ENCODE results near the gene GJB4. TPM values are rescaled to one million over a fixed set of nuclear protein-coding genes. Genes with fewer than 3 reads are reported as not detected.

GJB4 gene
- total and polyA plus RNA-seq, 4 donors = not detected

DNA sequence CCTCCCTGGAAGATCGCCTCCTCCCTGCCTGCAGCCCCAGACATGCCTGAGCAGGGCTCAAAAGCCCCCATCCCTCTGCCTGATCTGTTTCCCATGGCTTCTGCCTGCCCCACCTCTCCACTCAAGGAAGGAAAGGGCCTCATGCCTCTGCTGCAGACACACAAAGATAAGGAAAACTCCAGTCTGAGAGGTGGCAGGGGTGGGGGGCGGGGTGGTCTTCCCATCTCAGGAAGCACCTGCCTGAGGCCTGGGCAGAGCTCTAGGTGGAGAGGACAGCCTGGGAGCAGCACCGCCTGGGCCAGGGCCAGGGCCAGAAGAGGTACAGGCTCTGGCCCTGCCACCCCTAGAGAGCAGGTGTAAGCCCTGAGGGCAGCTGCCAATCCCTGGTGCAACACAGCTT, 17.4 kb downstream of the GJB4 start:
- TF ChIP-seq EGR1 (IDR thresholded peaks at IDR 0.05; ENCODE audit: low read depth in 2 of 2) = no peak
- TF ChIP-seq FOXA1 (IDR thresholded peaks at IDR 0.05) = no peak
- no peak for DNase-seq (ENCODE audit: low spot score)
- H3K36me3 ChIP-seq (ENCODE audit: control insufficient read depth in 4 of 4, insufficient read depth in 3 of 4, low read depth in 1 of 4, low read length in 3 of 4) = peaks cover 0 to 4% (median 0%) of the 10 kb centered on the region in 4 donors
- no peaks in the 10 kb centered on the region for H3K27me3 ChIP-seq (ENCODE audit: control insufficient read depth in 4 of 4, insufficient read depth in 4 of 4, low read length in 3 of 4)
- H3K9ac ChIP-seq (ENCODE audit: low read depth in 1 of 2, low read length in 2 of 2) = no peak overlapping the region
- H3K4me1 ChIP-seq (ENCODE audit: control insufficient read depth in 4 of 4, insufficient read depth in 4 of 4, low read length in 3 of 4) = peaks cover 2 to 11% (median 8%) of the 10 kb centered on the region in 4 donors
- H3K4me3 ChIP-seq (ENCODE audit: low read depth in 1 of 3, low read length in 3 of 3) = no peak overlapping the region
- no peaks in the 10 kb centered on the region for H3K9me3 ChIP-seq (ENCODE audit: control insufficient read depth in 4 of 4, low read length in 3 of 4)
- no peak overlapping the region for H3K27ac ChIP-seq (ENCODE audit: low read depth in 1 of 2, low read length in 2 of 2)
- WGBS = 73% methylated on average over 3 of the region's 3 CpGs

DNA sequence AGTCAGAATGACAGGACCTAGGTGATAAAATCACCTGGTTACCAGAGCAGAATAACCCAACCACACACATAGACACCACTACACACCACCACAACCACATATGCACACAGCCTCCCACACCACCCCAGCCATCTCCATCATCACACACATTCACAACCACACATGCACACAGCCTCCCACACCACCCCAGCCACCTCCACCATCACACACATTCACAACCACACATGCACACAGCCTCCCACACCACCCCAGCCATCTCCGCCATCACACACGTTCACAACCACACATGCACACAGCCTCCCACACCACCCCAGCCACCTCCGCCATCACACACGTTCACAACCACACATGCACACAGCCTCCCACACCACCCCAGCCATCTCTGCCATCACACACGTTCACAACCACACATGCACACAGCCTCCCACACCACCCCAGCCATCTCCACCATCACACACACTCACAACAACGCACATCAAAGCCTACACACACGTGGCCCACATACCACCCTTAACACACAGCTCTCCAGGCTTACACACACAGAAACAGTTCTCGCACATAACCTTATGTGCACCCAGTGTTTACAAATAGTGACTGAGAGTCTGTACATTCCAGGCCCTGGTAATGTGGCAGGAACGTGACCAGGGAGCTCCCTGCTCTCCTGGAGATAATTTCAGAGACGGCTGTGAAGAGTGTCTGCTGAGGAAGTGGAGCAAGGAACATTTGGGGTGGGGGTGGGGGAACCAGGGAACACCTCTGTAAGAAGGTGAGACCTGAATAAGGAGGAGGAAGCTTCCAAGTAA, 18.2 kb downstream of the GJB4 start:
- H3K4me1 ChIP-seq (ENCODE audit: control insufficient read depth in 4 of 4, insufficient read depth in 4 of 4, low read length in 3 of 4) = peaks cover 7 to 17% (median 10%) of the 10 kb centered on the region in 4 donors
- no peak overlapping the region for H3K9ac ChIP-seq (ENCODE audit: low read depth in 1 of 2, low read length in 2 of 2)
- no peaks in the 10 kb centered on the region for H3K9me3 ChIP-seq (ENCODE audit: control insufficient read depth in 4 of 4, low read length in 3 of 4)
- no peak overlapping the region for H3K4me3 ChIP-seq (ENCODE audit: low read depth in 1 of 3, low read length in 3 of 3)
- no peak for DNase-seq (ENCODE audit: low spot score)
- no peaks in the 10 kb centered on the region for H3K27me3 ChIP-seq (ENCODE audit: control insufficient read depth in 4 of 4, insufficient read depth in 4 of 4, low read length in 3 of 4)
- H3K36me3 ChIP-seq (ENCODE audit: control insufficient read depth in 4 of 4, insufficient read depth in 3 of 4, low read depth in 1 of 4, low read length in 3 of 4) = no peaks in the 10 kb centered on the region
- WGBS = 53% methylated on average over 10 of the region's 10 CpGs
- H3K27ac ChIP-seq (ENCODE audit: low read depth in 1 of 2, low read length in 2 of 2) = no peak overlapping the region
- TF ChIP-seq, protein P1, sequence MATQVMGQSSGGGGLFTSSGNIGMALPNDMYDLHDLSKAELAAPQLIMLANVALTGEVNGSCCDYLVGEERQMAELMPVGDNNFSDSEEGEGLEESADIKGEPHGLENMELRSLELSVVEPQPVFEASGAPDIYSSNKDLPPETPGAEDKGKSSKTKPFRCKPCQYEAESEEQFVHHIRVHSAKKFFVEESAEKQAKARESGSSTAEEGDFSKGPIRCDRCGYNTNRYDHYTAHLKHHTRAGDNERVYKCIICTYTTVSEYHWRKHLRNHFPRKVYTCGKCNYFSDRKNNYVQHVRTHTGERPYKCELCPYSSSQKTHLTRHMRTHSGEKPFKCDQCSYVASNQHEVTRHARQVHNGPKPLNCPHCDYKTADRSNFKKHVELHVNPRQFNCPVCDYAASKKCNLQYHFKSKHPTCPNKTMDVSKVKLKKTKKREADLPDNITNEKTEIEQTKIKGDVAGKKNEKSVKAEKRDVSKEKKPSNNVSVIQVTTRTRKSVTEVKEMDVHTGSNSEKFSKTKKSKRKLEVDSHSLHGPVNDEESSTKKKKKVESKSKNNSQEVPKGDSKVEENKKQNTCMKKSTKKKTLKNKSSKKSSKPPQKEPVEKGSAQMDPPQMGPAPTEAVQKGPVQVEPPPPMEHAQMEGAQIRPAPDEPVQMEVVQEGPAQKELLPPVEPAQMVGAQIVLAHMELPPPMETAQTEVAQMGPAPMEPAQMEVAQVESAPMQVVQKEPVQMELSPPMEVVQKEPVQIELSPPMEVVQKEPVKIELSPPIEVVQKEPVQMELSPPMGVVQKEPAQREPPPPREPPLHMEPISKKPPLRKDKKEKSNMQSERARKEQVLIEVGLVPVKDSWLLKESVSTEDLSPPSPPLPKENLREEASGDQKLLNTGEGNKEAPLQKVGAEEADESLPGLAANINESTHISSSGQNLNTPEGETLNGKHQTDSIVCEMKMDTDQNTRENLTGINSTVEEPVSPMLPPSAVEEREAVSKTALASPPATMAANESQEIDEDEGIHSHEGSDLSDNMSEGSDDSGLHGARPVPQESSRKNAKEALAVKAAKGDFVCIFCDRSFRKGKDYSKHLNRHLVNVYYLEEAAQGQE (IDR thresholded peaks at IDR 0.05) = no peak
- TF ChIP-seq, protein P2, sequence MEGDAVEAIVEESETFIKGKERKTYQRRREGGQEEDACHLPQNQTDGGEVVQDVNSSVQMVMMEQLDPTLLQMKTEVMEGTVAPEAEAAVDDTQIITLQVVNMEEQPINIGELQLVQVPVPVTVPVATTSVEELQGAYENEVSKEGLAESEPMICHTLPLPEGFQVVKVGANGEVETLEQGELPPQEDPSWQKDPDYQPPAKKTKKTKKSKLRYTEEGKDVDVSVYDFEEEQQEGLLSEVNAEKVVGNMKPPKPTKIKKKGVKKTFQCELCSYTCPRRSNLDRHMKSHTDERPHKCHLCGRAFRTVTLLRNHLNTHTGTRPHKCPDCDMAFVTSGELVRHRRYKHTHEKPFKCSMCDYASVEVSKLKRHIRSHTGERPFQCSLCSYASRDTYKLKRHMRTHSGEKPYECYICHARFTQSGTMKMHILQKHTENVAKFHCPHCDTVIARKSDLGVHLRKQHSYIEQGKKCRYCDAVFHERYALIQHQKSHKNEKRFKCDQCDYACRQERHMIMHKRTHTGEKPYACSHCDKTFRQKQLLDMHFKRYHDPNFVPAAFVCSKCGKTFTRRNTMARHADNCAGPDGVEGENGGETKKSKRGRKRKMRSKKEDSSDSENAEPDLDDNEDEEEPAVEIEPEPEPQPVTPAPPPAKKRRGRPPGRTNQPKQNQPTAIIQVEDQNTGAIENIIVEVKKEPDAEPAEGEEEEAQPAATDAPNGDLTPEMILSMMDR (IDR thresholded peaks at IDR 0.05; ENCODE audit: low read depth, low read length, missing input control) = no peak
- TF ChIP-seq RAD21 (IDR thresholded peaks at IDR 0.05) (no peak), NR2F2 (IDR thresholded peaks at IDR 0.05) (no peak), RXRA (IDR thresholded peaks at IDR 0.05) (no peak), HNF4A (conservative IDR thresholded peaks at IDR 0.05) (no peak), FOXA2 (IDR thresholded peaks at IDR 0.05) (no peak), TAF1 (conservative IDR thresholded peaks at IDR 0.05) (no peak), FOXA1 (IDR thresholded peaks at IDR 0.05) (no peak), YY1 (IDR thresholded peaks at IDR 0.05) (no peak), MAX (IDR thresholded peaks at IDR 0.05) (no peak)
- TF ChIP-seq, protein P3, sequence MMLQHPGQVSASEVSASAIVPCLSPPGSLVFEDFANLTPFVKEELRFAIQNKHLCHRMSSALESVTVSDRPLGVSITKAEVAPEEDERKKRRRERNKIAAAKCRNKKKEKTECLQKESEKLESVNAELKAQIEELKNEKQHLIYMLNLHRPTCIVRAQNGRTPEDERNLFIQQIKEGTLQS (IDR thresholded peaks at IDR 0.05) = no peak
